Body of pancreas (tissue), 4 donors: ENCODE measurements around the gene MB21D2. TPM values are rescaled to one million over a fixed set of nuclear protein-coding genes. Genes with fewer than 3 reads are reported as not detected.

Experiments
- ATAC-seq: fragments of 150-250 bp; one replicate; pipeline ENCODE4 v1.9.1; 2016
- DNase-seq, 4 donors: peaks; one replicate each; pipeline ENCODE4 v3.0.0-alpha.2; 2019
- H3K27ac ChIP-seq, 4 donors: fragments of 200-600 bp; sonication (generic); 1 replicate in 3 of 4; 2 replicates in 1 of 4; pipeline versions ENCODE4 v1.5.1 to v1.6.1; 2016 to 2019; ENCODE audit warnings: mild to moderate bottlenecking in 1 of 4, mixed read lengths in 1 of 4, moderate library complexity in 1 of 4
- H3K27me3 ChIP-seq, 2 donors: fragments of 200-600 bp; sonication (generic); one replicate each; pipeline ENCODE4 v1.6.0; 2016; ENCODE audit warnings: mild to moderate bottlenecking in 1 of 2
- H3K36me3 ChIP-seq, 2 donors: fragments of 200-600 bp; sonication (generic); replicated peaks in 1 of 2; 2 replicates each; pipeline ENCODE4 v1.5.1; 2016; ENCODE audit warnings: low read depth in 2 of 2; ENCODE audit not compliant: insufficient read depth in 1 of 2
- H3K4me1 ChIP-seq: fragments of 200-600 bp; sonication (generic); one replicate; pipeline ENCODE4 v1.6.0; 2016
- H3K4me3 ChIP-seq, 2 donors: fragments of 200-600 bp; sonication (generic); 1 replicate in 1 of 2; 2 replicates in 1 of 2; pipeline ENCODE4 v1.5.1; 2016 to 2019
- H3K9me3 ChIP-seq, 3 donors: fragments of 200-600 bp; sonication (generic); 1 replicate in 2 of 3; 2 replicates in 1 of 3; pipeline ENCODE4 v1.5.1; 2016
- POLR2A ChIP-seq, 3 donors: fragments of 450-650 bp; IDR thresholded peaks; one replicate each; pipeline ENCODE4 v1.6.1; 2016; ENCODE audit warnings: antibody characterized with exemption in 3 of 3, mild to moderate bottlenecking in 2 of 3
- WGBS, 2 donors: methylation state at CpG; one replicate each; pipeline ENCODE4 v1.1.5; 2017; 5-methylcytosine and 5-hydroxymethylcytosine counted together
- intact Hi-C: fragments of 100-400 bp; cut with DNase I; formaldehyde crosslinking; loops from one replicate; pipeline ENCODE4 v1.15.1; 2023
- total RNA-seq, 2 donors: library from RNA; depleted of rRNA; stranded (reverse); fragments of >200 nt; gene quantifications; one replicate each; pipeline ENCODE4 v1.1.0, GENCODE V29; 2016
- TF ChIP-seq, protein P1 (sequence below), 7 experiments: fragments of 450-650 bp in 4 of 7; fragments of 200-600 bp in 3 of 7; sonication (generic) in 3 of 7; IDR thresholded peaks; one replicate each; pipeline ENCODE4 v1.5.1; 2016 to 2019; ENCODE audit warnings: antibody characterized with exemption in 7 of 7

The MB21D2 gene
- total RNA-seq, 2 donors from 2014 or later = 0.66 to 1.8 TPM

DNA sequence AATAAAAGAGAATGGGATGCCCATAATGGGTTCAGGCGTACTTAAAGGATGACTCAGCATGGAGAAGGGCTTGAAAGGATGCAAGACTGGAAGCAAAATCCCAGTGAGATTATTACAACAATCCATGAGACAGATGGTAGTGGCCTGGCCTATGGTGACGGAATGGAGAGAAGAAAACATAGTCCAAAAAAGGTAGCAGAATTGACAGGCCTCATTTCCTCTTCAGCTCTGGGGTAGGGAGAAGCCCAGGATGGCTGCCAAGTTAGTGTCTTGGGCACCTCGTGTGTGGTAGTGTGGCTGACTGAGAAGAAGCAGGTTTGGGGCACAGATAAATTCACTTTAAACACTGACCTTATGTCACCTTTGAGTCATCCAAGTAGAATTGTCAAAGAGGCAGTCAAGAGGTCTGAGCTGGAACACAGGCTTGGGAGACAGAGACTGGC is 18.1 kb downstream of the MB21D2 start:
- no peak overlapping the region for H3K27ac ChIP-seq
- no peaks in the 10 kb centered on the region for H3K9me3 ChIP-seq
- no peak for TF ChIP-seq POLR2A (IDR thresholded peaks at IDR 0.05)
- TF ChIP-seq, protein P1, sequence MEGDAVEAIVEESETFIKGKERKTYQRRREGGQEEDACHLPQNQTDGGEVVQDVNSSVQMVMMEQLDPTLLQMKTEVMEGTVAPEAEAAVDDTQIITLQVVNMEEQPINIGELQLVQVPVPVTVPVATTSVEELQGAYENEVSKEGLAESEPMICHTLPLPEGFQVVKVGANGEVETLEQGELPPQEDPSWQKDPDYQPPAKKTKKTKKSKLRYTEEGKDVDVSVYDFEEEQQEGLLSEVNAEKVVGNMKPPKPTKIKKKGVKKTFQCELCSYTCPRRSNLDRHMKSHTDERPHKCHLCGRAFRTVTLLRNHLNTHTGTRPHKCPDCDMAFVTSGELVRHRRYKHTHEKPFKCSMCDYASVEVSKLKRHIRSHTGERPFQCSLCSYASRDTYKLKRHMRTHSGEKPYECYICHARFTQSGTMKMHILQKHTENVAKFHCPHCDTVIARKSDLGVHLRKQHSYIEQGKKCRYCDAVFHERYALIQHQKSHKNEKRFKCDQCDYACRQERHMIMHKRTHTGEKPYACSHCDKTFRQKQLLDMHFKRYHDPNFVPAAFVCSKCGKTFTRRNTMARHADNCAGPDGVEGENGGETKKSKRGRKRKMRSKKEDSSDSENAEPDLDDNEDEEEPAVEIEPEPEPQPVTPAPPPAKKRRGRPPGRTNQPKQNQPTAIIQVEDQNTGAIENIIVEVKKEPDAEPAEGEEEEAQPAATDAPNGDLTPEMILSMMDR (IDR thresholded peaks at IDR 0.05) = no peak
- H3K36me3 ChIP-seq = no peaks in the 10 kb centered on the region
- DNase-seq (no peak), ATAC-seq (no peak)
- intact Hi-C loops = no loop called here
- H3K4me3 ChIP-seq = no peak overlapping the region
- H3K4me1 ChIP-seq = no peaks in the 10 kb centered on the region
- no peaks in the 10 kb centered on the region for H3K27me3 ChIP-seq
- WGBS, 2 donors = 76 to 78% methylated on average over 3 of the region's 3 CpGs

GRCh38 chr3:192897005-192897404 is 20.7 kb downstream of the MB21D2 start:
- WGBS, 2 donors = 31 to 46% methylated on average over 5 of the region's 5 CpGs
- no peaks in the 10 kb centered on the region for H3K27me3 ChIP-seq
- no peak overlapping the region for H3K27ac ChIP-seq
- DNase-seq (no peak), ATAC-seq (peak; percentile 71)
- no peaks in the 10 kb centered on the region for H3K9me3 ChIP-seq
- TF ChIP-seq POLR2A (IDR thresholded peaks at IDR 0.05) = no peak
- no peaks in the 10 kb centered on the region for H3K36me3 ChIP-seq
- intact Hi-C loops = no loop called here
- no peak overlapping the region for H3K4me3 ChIP-seq
- H3K4me1 ChIP-seq = no peaks in the 10 kb centered on the region

GRCh38 chr3:192896208-192896607 is 21.4 kb downstream of the MB21D2 start:
- Histone ChIP-seq H3K4me3 (no peak overlapping the region), H3K36me3 (no peaks in the 10 kb centered on the region), H3K27ac (no peak overlapping the region), H3K27me3 (no peaks in the 10 kb centered on the region), H3K9me3 (no peaks in the 10 kb centered on the region), H3K4me1 (no peaks in the 10 kb centered on the region)
- intact Hi-C loops = no loop called here
- ATAC-seq = no peak
- DNase-seq = no peak
- 68 to 69% methylated on average over 5 of the region's 5 CpGs for WGBS, 2 donors
- no peak for TF ChIP-seq POLR2A (IDR thresholded peaks at IDR 0.05)
- TF ChIP-seq, protein P1 (IDR thresholded peaks at IDR 0.05) = no peak

GRCh38 chr3:192894676-192895075 is 23.0 kb downstream of the MB21D2 start:
- DNase-seq = no peak
- H3K36me3 ChIP-seq = no peaks in the 10 kb centered on the region
- intact Hi-C loops = no loop called here
- 45 to 57% methylated on average over 5 of the region's 5 CpGs for WGBS, 2 donors
- H3K4me3 ChIP-seq = no peak overlapping the region
- no peaks in the 10 kb centered on the region for H3K9me3 ChIP-seq
- no peaks in the 10 kb centered on the region for H3K27me3 ChIP-seq
- no peak for ATAC-seq
- TF ChIP-seq, protein P1 (IDR thresholded peaks at IDR 0.05) = no peak
- no peak for TF ChIP-seq POLR2A (IDR thresholded peaks at IDR 0.05)
- no peak overlapping the region for H3K27ac ChIP-seq
- peaks cover 5% of the 10 kb centered on the region for H3K4me1 ChIP-seq

DNA sequence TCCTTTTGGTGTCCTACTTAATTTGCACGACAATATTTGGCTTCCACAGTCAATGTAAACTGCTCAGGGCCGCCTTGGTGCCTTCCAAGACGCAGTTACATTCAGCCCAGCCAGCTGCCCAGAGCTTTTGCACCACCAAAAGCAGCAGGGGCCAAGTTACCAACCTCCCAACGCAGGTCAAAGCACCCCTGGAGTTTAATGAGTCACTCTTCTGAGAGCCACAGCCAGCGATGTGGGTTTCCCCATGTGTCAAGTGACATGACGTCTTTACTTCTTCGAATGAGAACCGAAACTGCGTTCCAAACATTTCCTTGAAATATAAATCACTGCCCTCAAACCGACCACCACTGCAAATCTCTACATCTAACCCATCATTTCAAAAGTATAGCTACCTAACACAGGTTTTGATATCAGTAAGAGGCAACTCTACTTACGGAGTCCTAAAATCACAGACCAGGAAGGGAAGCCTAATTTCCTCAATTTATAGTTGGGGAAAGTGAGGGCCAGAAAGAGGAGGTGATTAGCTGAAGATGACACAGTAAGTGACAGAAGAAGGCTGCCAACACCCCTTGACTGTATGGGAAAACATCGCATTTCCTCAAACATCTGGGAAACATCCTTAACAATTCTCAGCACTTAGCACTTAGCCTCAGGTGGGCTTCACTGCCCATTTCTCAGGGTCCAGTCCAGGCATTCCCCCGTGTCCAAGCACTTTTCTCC is 24.5 kb downstream of the MB21D2 start:
- H3K27ac ChIP-seq = peak overlapping the region in 2 of 4 donors; percentile 24 to 43
- WGBS, 2 donors = 57 to 69% methylated on average over 13 of the region's 13 CpGs
- no peak overlapping the region for H3K4me3 ChIP-seq
- peak; percentile 70 for ATAC-seq
- no peaks in the 10 kb centered on the region for H3K36me3 ChIP-seq
- DNase-seq = peak; percentile 26 to 74 (median 46)
- TF ChIP-seq POLR2A (IDR thresholded peaks at IDR 0.05) = no peak
- TF ChIP-seq, protein P1 (IDR thresholded peaks at IDR 0.05) = no peak
- intact Hi-C loops = no loop called here
- peaks cover 11% of the 10 kb centered on the region for H3K4me1 ChIP-seq
- H3K27me3 ChIP-seq = no peaks in the 10 kb centered on the region
- no peaks in the 10 kb centered on the region for H3K9me3 ChIP-seq
